Putamen (tissue), 1 donor: ENCODE results near the gene CYBC1.

Experiments used
- DNase-seq: peaks from one replicate; pipeline ENCODE4 v3.0.0-alpha.2; 2016; ENCODE audit warnings: low spot score

Gene CYBC1

GRCh38 chr17:82450357-82451106 is at the start of gene CYBC1:
Gene CYBC1, minus strand, starts transcription at chr17:82450752. Its CDS starts 1,498 bp downstream, at chr17:82449254.
- peak; percentile 89 for DNase-seq

DNA sequence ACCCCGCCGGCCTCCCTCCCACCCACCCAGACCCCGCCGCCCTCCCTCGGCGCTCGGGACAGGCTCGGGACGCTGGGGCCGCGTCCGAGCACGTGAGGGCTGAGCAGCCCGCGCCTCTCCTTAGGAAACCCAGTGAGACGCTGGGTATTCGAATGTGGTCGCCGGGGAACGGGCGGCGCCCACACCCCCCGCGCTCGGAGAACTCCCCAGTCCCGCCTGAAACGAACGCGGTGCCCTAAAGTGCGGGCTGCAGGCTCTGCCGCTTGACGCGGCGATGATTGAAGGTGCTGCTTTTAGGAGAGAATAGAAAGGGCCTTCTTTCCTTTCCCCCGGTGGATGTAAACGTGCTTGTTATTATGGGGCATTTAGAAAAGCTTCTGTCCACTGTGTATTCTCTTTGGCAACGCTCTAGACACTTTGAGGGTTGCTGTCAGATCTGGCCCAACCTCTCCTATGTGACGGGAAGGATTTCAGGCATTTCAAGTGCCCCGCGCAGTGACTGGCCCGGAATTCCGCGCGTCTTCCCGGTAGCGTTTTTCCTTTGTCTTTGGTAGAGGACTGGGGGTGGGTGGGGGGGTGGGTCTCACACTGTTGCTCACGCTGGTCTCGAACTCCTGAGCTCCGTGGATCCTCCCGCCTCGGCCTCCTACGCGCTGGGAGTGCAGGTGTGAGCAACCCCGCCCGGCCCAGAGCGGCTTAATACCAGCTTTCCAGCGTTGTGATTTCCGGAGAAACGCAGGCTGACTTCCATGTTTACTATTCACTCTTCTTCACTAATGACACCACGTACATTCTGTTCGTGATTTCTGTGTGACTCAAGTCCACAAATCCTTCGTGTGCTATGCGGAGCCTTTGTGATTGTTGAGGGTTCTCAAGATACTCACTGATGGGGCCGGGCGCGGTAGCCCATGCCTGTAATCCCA is 47.2 kb upstream of the CYBC1 start:
- no peak for DNase-seq

DNA sequence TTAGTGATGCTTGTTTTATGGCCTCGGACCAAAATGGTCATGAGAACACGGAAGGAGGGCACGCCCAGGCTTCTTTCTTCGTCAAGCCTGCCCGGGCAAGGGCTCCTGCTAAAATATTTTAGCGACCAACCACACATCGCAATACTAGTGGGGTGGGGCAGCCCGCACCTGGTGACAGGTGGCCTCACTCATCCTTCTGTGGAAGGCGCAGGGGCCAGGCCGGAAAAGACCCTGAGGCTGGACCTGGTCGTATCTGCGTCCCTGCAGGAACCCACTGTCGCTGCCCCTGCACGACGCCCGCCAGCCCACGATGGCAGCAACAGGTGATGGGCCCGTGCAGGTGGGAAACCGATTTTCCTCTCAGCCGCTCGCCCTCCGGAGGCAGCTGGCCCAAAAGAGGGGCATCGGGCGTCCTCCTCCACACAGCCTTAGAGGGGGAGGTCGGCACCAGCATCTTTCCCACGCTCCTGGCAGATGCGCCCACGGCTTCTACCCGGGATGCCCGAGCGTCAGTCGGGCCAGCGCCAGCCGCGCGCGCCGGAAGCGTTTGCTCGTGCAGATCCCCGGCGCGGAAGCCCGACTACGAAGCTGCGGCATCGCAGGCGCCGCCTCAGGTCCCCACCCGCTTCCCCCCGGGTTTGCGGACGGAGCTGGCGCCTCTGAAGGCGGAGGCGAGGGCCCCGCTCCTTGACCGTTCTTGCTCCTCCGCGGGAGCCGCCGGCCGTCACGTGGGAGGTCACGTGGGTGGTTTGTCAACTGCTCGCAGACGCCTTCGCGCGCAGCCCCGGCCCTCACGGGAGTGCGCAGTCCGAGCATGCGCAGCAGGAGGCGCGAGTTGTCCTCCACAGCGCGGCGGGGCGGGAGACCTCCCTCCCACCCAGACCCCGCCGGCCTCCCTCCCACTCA is 46.2 kb upstream of the CYBC1 start:
- peak; percentile 95 for DNase-seq

DNA sequence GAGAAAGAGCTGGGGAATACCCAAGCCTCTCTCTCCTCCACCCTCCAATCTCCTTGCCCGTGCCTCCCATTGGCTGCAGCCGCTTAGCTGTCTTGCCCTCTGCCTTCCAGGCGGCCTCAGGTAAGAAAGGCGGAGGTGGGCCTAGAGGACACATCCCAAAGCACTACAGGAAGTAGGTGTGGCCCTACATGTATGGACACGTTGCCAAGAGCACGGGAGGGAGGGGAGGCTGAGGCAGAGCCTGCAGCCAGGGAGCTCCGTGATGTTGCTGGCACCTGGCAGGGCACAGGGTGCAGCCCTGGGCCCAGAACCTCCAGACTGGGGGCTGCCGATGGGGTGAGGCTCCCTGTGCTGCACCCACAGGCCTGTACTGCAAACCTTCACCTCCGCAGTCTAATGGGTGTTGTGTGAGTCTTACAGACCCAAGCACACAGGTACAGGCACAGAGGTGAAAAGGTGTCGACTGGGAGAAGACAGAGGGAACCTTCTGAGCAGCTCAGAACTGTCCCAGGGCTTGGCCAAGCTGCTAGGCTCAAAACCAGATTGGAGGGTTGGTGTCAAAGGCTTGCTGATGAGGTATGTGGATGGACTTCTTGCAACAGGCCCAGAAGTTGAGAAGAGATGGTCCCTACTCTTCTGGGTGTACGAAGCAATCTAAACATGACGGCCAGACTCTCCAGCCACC is 45.4 kb upstream of the CYBC1 start:
- no peak for DNase-seq

- DNase-seq = peak; percentile 85
Observed at GRCh38 chr17:82494236-82495055, 43.9 kb upstream of the CYBC1 start.

GRCh38 chr17:82493226-82493781 is 42.8 kb upstream of the CYBC1 start:
- DNase-seq = no peak

DNA sequence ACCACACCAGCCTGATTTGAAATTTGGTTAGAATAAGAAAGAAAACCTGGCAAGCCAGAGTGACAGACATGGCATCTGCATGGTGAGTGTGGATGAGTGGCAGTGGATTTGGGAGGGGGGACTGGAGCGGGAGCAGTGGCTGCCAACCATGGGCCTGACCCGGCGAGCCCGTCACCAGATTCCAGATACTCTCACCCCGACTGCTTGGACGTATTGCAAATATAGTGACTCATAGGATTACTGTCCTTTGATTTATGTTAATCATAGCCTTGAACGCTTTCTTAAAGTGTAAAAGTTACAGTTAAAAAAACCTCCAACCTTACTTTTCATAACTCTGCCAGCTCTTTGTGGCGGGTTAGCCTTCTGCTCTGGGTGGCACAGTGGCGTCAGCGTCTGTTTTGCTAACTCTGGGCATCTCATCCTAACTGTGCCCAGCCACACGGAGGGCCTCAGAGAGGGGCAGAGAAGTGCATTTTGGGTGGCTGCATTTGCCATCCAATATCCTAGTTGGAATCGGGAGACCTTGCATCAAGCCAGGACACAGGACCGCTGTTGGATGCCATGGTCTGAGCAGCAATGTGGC is 42.2 kb upstream of the CYBC1 start:
- DNase-seq = no peak

GRCh38 chr17:82491533-82491932 is 41.0 kb upstream of the CYBC1 start:
- no peak for DNase-seq

DNA sequence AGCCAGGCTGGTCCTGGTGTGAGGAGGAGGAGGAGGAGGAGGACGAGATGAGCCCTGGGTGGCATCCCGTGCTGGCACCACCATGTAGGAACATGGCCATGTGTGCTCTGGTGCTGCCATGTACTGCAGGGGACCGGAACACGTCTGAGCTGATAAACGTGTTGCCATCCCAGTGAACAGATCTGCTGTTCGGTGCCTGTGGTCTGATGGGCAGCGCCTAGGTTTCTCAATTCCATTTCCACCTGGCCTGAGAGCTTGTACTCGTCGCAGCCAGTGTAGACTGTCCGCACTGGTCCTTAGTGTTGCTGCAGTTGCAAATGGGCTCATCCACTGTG is 40.6 kb upstream of the CYBC1 start:
- DNase-seq = no peak

- no peak for DNase-seq
Observed at GRCh38 chr17:82490512-82491195, 40.1 kb upstream of the CYBC1 start.

DNA sequence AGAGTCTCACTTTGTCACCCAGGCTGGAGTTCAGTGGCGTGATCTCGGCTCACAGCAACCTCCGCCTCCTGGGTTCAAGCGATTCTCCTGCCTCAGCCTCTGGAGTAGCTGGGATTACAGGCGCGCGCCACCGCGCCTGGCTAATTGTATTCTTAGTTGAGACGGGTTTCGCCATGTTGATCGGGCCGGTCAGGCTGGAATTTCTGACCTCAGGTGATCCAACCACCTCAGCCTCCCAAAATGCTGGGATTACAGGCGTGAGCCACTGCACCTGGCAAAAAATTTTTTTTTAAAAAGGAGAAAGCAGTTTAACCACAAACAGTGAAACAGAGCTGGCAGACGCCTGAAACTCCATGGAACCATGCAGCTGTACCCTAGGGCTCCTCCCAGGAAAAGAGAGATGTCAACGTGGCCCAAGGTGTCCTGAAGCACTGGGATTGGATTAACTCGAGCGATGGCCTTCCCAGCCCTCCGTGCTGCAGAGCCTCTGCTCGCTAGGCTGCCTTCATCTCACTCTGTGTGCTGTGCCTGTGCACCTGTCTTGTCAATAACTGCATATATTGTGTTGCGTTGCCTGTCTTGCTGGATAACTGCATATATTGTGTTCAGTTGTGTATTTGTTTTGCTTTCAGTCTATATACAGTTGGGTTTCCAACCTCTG is 39.4 kb upstream of the CYBC1 start:
- no peak for DNase-seq

- peak; percentile 71 for DNase-seq
Observed at GRCh38 chr17:82489117-82489516, 38.6 kb upstream of the CYBC1 start.

- no peak for DNase-seq
Observed at GRCh38 chr17:82487910-82488309, 37.4 kb upstream of the CYBC1 start.

DNA sequence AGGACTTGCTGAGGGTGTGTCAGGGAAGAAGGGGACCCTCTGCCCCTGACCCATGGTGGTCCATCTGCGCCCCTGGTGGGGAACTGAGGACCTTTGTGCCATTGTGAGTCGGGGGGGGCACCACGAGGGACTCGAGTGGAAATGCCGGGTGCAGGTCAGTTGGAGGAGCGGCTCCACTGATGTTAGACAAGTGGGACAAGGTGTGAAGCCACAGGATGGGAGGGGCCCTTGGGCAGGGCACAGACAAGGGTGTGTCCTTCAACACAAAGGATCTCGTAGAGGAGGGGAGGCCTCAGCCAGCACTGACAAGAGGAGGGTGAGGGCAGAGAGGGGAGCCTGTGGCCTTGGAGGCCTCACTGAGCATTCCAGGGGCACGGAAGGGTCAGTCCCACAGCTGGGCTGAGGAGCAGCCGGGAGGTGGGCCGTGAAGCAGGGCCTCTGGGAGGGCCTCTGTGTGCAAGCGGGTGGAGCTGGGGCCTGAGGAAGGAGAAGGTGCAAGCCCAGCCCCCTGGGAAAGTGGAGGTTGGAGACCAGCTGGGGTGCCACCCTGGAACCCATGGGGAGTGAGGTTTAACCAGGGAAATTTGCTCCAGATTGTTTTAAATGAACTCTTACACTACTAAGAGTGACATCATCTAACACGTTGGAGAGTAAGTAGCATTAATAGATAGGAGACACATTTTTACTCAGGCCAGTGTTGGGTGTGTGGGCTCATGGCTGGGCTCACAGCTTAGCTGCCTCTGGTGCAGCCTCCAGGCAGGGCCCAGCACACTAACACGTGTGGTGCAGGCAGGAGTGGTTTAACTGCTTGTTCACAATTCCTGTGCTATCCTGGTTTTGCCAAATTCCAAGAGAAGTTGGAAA is 35.9 kb upstream of the CYBC1 start:
- DNase-seq = no peak

- DNase-seq = no peak
Observed at GRCh38 chr17:82483836-82484235, 33.3 kb upstream of the CYBC1 start.

DNA sequence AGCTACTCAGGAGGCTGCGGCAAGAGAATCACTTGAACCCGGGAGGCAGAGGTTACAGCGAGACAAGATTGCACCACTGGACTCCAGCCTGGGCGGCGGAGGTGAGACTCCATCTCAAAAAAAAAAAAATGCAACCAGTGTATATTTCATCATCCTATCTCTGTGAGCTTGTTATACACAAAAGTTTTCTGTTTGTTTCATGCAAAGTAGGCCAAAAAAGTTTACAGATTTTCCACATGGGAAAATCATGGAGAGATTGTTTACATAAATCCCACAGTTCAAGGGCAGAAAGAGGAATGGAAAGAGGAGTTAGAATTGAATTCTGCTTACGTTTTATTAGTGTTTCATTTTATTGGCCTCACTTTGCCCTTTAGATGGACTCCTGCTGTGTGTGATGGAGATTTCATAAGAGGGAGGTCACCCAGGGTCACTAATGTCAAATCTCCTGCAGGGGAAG is 32.7 kb upstream of the CYBC1 start:
- no peak for DNase-seq

DNA sequence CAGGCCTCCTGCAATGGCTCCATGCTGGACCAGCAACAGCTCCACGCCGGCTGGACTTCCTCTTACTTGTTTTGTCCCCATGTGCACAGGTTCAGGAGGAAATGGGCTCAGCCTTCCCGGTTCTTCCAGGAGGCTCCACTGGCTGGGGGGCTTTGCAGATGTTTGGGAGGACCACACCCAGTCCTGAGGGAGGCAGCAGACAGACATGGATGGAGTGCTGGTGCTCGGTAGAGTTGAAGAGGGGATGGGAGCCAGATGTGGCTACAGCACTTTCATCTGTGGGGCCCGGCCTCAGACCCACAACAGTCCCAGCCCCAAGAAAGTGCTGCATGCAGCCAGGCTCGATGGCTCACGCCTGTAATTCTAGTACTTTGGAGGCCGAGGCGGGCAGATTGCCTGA is 29.8 kb upstream of the CYBC1 start:
- no peak for DNase-seq

DNA sequence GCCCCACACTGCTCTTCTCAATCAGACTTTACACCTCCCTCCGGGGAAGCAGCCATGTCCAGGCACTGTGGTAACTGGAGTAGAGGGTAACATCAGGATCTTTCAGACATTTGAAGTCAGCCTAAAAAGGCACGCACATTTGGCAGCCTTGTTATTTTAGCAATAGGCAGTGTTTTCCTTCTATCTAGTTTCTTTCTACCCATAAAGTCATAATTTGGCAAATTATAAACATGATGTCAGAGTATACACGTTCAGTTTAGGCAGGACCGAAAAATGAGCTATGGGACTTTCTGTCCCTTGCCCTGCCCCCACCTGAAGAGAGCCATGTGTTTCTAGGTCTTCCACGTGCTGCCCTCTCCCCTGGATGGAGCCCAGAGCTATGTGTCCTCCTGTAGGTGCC is 29.1 kb upstream of the CYBC1 start:
- no peak for DNase-seq
